HCT116 (cell line): ENCODE measurements around the gene VAV2. TPM values are rescaled to one million over a fixed set of nuclear protein-coding genes. Genes with fewer than 3 reads are reported as not detected.

Experiments
- ATAC-seq: fragments of 200-7000 bp; cut with Tn5 transposase; 2 replicates; pipeline ENCODE4 v1.9.1; 2020; ENCODE audit warnings: mild to moderate bottlenecking, moderate library complexity
- BruUV-seq: library from RNA; stranded (reverse); fragments of 400-500 nt; replicated peaks from 2 replicates; lab custom pipeline; 2021; lab: Mats Ljungman, UMichigan
- CTCF ChIA-PET: fragments of 300-600 bp; sonication (Branson Sonifier 250); formaldehyde crosslinking; loops from one replicate; lab custom pipeline; 2021; ENCODE audit warnings: antibody characterized with exemption; lab: Charles Lee
- POLR2A ChIA-PET: fragments of 300-600, 350-600 bp; sonication (Branson Sonifier 250); formaldehyde crosslinking; loops from one replicate; lab custom pipeline; 2021; ENCODE audit warnings: antibody characterized with exemption; lab: Charles Lee
- RAD21 ChIA-PET, 2 experiments: fragments of 300-600 bp; sonication (Branson Sonifier 250); formaldehyde crosslinking; loops; one replicate each; lab custom pipeline; 2023; ENCODE audit warnings: low total read pairs in 2 of 2; ENCODE audit not compliant: uncharacterized antibody in 2 of 2, unreplicated experiment in 2 of 2, low non-redundant PET in 1 of 2; lab: Charles Lee
- DNase-seq: peaks from one replicate; pipeline ENCODE4 v3.0.0-alpha.2; 2010; ENCODE audit warnings: low read depth, low spot score
- H2AFZ ChIP-seq: fragments of 200-600 bp; shearing (Covaris generic), sonication (generic); 2 replicates; pipeline ENCODE4 v1.6.1; 2017; ENCODE audit warnings: low read depth, mixed run types, mixed read lengths, antibody characterized with exemption, low read length; ENCODE audit not compliant: poor library complexity, severe bottlenecking
- H3K27ac ChIP-seq: 2 replicates; pipeline ENCODE4 v1.5.1; 2012; ENCODE audit warnings: low read depth, low read length
- H3K27me3 ChIP-seq: fragments of 200-600 bp; sonication (generic); 2 replicates; pipeline ENCODE4 v1.6.1; 2016; ENCODE audit warnings: mixed run types, low read length, mixed read lengths; ENCODE audit not compliant: insufficient read depth
- H3K36me3 ChIP-seq, 2 experiments: fragments of 200-500 bp in 1 of 2; fragments of 200-600 bp in 1 of 2; sonication (Bioruptor generic) in 1 of 2; sonication (generic) in 1 of 2; 2 replicates each; pipeline versions ENCODE4 v1.5.1 to v1.6.1; 2014 to 2016; ENCODE audit warnings: low read length in 2 of 2, inconsistent platforms in 1 of 2, mixed read lengths in 1 of 2, mixed run types in 1 of 2; ENCODE audit not compliant: insufficient read depth in 2 of 2, control insufficient read depth in 1 of 2
- H3K4me1 ChIP-seq, 2 experiments: fragments of 200-600 bp in 1 of 2; sonication (generic) in 1 of 2; 2 replicates each; pipeline versions ENCODE4 v1.5.1 to v1.6.1; 2012 to 2017; ENCODE audit warnings: low read length in 2 of 2, inconsistent platforms in 1 of 2, mild to moderate bottlenecking in 1 of 2, mixed read lengths in 1 of 2, mixed run types in 1 of 2, moderate library complexity in 1 of 2; ENCODE audit not compliant: insufficient read depth in 2 of 2, control insufficient read depth in 1 of 2
- H3K4me2 ChIP-seq: fragments of 200-600 bp; sonication (generic); 2 replicates; pipeline ENCODE4 v1.6.1; 2017; ENCODE audit warnings: mixed run types, low read length, mixed read lengths
- H3K4me3 ChIP-seq, 2 experiments: fragments of 200-600 bp in 1 of 2; sonication (generic) in 1 of 2; replicated peaks in 1 of 2; 2 replicates each; pipeline ENCODE4 v1.5.1; 2011 to 2016; ENCODE audit warnings: low read length in 2 of 2, control low read depth in 1 of 2, low read depth in 1 of 2, mild to moderate bottlenecking in 1 of 2, mixed read lengths in 1 of 2, mixed run types in 1 of 2
- H3K79me2 ChIP-seq: fragments of 200-600 bp; sonication (generic); 2 replicates; pipeline ENCODE4 v1.6.1; 2017; ENCODE audit warnings: mild to moderate bottlenecking, mixed run types, low read length, moderate library complexity, mixed read lengths; ENCODE audit not compliant: insufficient read depth
- H3K9ac ChIP-seq: fragments of 200-600 bp; sonication (generic); 2 replicates; pipeline ENCODE4 v1.6.1; 2016; ENCODE audit warnings: low read length, mixed read lengths
- H3K9me2 ChIP-seq: fragments of 200-600 bp; sonication (generic), shearing (Covaris generic); 2 replicates; pipeline ENCODE4 v1.6.1; 2017; ENCODE audit warnings: mixed run types, mild to moderate bottlenecking, moderate library complexity; ENCODE audit not compliant: insufficient read depth
- H3K9me3 ChIP-seq, 2 experiments: fragments of 200-500 bp in 1 of 2; fragments of 200-600 bp in 1 of 2; sonication (Bioruptor generic) in 1 of 2; sonication (generic) in 1 of 2; 2 replicates each; pipeline ENCODE4 v1.6.1; 2014 to 2017; ENCODE audit warnings: low read length in 2 of 2, mixed read lengths in 2 of 2, inconsistent platforms in 1 of 2, low read depth in 1 of 2, mild to moderate bottlenecking in 1 of 2, mixed run types in 1 of 2, moderate library complexity in 1 of 2; ENCODE audit not compliant: control insufficient read depth in 1 of 2, insufficient read depth in 1 of 2
- H4K20me1 ChIP-seq: fragments of 200-600 bp; sonication (generic), shearing (Covaris generic); 2 replicates; pipeline ENCODE4 v1.6.1; 2017; ENCODE audit warnings: mixed run types, mild to moderate bottlenecking, moderate library complexity; ENCODE audit not compliant: insufficient read depth
- CBX3 ChIP-seq: IDR thresholded peaks from 2 replicates; pipeline ENCODE4 v1.6.1; 2012; ENCODE audit warnings: low read depth
- EGR1 ChIP-seq: IDR thresholded peaks from 2 replicates; pipeline ENCODE4 v1.6.1; 2012; ENCODE audit warnings: low read depth
- EZH2phosphoT487 ChIP-seq: fragments of 200-600 bp; IDR thresholded peaks from 2 replicates; pipeline ENCODE4 v1.6.1; 2018; ENCODE audit warnings: antibody characterized with exemption, borderline replicate concordance
- JUND ChIP-seq: IDR thresholded peaks from 2 replicates; pipeline ENCODE4 v1.6.1; 2012
- POLR2A ChIP-seq: IDR thresholded peaks from 2 replicates; pipeline ENCODE4 v1.7.0; 2011; ENCODE audit warnings: borderline replicate concordance; ENCODE audit not compliant: insufficient read depth, insufficient read length; ENCODE audit errors: extremely low read depth
- SP1 ChIP-seq: IDR thresholded peaks from 2 replicates; pipeline ENCODE4 v1.6.1; 2012; ENCODE audit warnings: low read depth
- SRF ChIP-seq: IDR thresholded peaks from 2 replicates; pipeline ENCODE4 v1.6.1; 2012; ENCODE audit warnings: low read depth
- ZFX ChIP-seq: fragments of 450-650 bp; IDR thresholded peaks from 2 replicates; pipeline ENCODE4 v1.6.1; 2017
- ZNF274 ChIP-seq: fragments of 200-500 bp; sonication (Bioruptor generic); IDR thresholded peaks from 2 replicates; pipeline ENCODE4 v1.6.1; 2014; ENCODE audit warnings: mild to moderate bottlenecking, low read depth, low read length, inconsistent platforms
- intact Hi-C: fragments of 100-400 bp; cut with micrococcal nuclease; formaldehyde crosslinking; loops from 2 replicates; pipeline ENCODE4 v1.10.0; 2022
- total RNA-seq: library from RNA; stranded (reverse); gene quantifications from one replicate; pipeline ENCODE4 v1.2.1, GENCODE V29; 2021; ENCODE audit not compliant: unreplicated experiment
- TF ChIP-seq, protein P1 (sequence below): IDR thresholded peaks from 2 replicates; pipeline ENCODE4 v1.6.1; 2012
- TF ChIP-seq, protein P2 (sequence below): IDR thresholded peaks from 2 replicates; pipeline ENCODE4 v1.6.1; 2012; ENCODE audit warnings: low read depth
- TF ChIP-seq, protein P3 (sequence below): IDR thresholded peaks from 2 replicates; pipeline ENCODE4 v1.6.1; 2011; ENCODE audit warnings: mild to moderate bottlenecking, low read length, moderate library complexity; ENCODE audit not compliant: insufficient replicate concordance; ENCODE audit errors: extremely low read depth

VAV2 gene
- total RNA-seq, 1 experiment from 2014 or later, result 33.2 TPM

DNA sequence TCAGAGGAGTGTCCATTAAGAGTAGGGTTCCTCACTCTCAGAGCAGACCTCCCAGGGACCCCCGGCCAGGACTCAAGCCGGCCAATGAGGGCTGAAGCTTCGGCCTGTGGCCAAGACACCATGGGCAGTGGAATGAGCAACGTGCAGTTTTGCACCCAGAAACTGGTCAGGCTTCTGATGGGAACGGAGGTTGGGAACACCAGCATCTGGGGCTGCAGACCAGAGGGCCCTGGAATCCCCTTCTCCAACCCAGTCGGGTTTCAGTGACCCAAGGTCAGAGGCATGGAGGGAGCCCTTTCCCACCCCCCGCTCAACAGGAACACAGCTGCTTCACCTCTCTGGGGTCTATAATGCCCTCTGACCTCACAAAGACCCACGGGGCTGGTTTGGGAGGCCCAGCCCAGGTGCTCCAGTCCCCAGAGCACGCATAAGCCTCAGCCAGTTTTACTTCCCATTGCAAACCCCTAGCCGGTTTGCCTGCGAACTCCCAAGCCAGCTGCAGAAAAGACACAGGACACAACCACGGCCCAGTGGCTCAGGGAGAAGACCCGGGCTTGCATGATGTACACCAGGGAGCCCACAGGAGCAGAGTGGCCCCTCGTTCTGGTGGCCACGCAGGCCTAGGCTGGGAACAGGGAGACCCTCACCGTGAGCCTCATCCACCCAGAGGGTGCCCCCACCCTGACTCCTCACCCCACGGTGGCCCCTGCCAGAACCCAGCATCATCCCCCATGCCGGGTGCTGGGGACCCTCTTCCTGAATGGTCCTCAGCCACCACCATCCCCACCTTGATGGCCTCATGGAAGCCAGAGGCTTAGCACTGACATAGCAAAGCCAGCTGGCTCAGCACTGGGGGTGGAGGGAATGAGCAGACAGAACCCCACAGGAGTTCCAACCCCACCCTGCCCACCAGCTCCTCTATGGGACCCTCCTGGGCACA, 30.6 kb downstream of the VAV2 start:
- H3K79me2 ChIP-seq, result peaks cover 75% of the 10 kb centered on the region
- CTCF ChIA-PET, result no interaction called here
- H3K4me1 ChIP-seq, result peaks cover 0 to 7% of the 10 kb centered on the region in 2 experiments; a peak in 2 of 4 replicates
- no peaks in the 10 kb centered on the region for H3K36me3 ChIP-seq
- no peaks in the 10 kb centered on the region for H3K27me3 ChIP-seq
- POLR2A ChIA-PET, result no interaction called here
- H3K27ac ChIP-seq, result no peak overlapping the region
- intact Hi-C loops, result no loop called here
- BruUV-seq, result no TSS peak
- no peak overlapping the region for H2AFZ ChIP-seq
- H3K9me3 ChIP-seq, result no peaks in the 10 kb centered on the region; a peak in 3 of 4 replicates
- ATAC-seq, result no peak
- no peaks in the 10 kb centered on the region for H3K9me2 ChIP-seq
- no peak overlapping the region for H3K4me3 ChIP-seq
- RAD21 ChIA-PET, result no interaction called here
- H4K20me1 ChIP-seq, result no peaks in the 10 kb centered on the region
- no peak overlapping the region for H3K9ac ChIP-seq
- no peak overlapping the region for H3K4me2 ChIP-seq
- TF ChIP-seq, protein P1, sequence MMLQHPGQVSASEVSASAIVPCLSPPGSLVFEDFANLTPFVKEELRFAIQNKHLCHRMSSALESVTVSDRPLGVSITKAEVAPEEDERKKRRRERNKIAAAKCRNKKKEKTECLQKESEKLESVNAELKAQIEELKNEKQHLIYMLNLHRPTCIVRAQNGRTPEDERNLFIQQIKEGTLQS, result no peak
- TF ChIP-seq ZFX (no peak), SRF (no peak), EZH2phosphoT487 (no peak), ZNF274 (no peak), POLR2A (no peak), SP1 (no peak), JUND (no peak), CBX3 (no peak), EGR1 (no peak)
- TF ChIP-seq, protein P2, sequence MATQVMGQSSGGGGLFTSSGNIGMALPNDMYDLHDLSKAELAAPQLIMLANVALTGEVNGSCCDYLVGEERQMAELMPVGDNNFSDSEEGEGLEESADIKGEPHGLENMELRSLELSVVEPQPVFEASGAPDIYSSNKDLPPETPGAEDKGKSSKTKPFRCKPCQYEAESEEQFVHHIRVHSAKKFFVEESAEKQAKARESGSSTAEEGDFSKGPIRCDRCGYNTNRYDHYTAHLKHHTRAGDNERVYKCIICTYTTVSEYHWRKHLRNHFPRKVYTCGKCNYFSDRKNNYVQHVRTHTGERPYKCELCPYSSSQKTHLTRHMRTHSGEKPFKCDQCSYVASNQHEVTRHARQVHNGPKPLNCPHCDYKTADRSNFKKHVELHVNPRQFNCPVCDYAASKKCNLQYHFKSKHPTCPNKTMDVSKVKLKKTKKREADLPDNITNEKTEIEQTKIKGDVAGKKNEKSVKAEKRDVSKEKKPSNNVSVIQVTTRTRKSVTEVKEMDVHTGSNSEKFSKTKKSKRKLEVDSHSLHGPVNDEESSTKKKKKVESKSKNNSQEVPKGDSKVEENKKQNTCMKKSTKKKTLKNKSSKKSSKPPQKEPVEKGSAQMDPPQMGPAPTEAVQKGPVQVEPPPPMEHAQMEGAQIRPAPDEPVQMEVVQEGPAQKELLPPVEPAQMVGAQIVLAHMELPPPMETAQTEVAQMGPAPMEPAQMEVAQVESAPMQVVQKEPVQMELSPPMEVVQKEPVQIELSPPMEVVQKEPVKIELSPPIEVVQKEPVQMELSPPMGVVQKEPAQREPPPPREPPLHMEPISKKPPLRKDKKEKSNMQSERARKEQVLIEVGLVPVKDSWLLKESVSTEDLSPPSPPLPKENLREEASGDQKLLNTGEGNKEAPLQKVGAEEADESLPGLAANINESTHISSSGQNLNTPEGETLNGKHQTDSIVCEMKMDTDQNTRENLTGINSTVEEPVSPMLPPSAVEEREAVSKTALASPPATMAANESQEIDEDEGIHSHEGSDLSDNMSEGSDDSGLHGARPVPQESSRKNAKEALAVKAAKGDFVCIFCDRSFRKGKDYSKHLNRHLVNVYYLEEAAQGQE, result no peak
- TF ChIP-seq, protein P3, sequence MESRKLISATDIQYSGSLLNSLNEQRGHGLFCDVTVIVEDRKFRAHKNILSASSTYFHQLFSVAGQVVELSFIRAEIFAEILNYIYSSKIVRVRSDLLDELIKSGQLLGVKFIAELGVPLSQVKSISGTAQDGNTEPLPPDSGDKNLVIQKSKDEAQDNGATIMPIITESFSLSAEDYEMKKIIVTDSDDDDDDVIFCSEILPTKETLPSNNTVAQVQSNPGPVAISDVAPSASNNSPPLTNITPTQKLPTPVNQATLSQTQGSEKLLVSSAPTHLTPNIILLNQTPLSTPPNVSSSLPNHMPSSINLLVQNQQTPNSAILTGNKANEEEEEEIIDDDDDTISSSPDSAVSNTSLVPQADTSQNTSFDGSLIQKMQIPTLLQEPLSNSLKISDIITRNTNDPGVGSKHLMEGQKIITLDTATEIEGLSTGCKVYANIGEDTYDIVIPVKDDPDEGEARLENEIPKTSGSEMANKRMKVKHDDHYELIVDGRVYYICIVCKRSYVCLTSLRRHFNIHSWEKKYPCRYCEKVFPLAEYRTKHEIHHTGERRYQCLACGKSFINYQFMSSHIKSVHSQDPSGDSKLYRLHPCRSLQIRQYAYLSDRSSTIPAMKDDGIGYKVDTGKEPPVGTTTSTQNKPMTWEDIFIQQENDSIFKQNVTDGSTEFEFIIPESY, result no peak
- no peak for DNase-seq
